Measurements from ENCODE around the gene RAB11B. TPM values are rescaled to one million over a fixed set of nuclear protein-coding genes. Genes with fewer than 3 reads are reported as not detected.

The RAB11B gene
- total and polyA plus RNA-seq, 10 of the 15 experiments (the other 5 are each of a cell fraction or from before 2014, with no cell fraction given): 0.92 to 82.5 (median 17.9) TPM

DNA sequence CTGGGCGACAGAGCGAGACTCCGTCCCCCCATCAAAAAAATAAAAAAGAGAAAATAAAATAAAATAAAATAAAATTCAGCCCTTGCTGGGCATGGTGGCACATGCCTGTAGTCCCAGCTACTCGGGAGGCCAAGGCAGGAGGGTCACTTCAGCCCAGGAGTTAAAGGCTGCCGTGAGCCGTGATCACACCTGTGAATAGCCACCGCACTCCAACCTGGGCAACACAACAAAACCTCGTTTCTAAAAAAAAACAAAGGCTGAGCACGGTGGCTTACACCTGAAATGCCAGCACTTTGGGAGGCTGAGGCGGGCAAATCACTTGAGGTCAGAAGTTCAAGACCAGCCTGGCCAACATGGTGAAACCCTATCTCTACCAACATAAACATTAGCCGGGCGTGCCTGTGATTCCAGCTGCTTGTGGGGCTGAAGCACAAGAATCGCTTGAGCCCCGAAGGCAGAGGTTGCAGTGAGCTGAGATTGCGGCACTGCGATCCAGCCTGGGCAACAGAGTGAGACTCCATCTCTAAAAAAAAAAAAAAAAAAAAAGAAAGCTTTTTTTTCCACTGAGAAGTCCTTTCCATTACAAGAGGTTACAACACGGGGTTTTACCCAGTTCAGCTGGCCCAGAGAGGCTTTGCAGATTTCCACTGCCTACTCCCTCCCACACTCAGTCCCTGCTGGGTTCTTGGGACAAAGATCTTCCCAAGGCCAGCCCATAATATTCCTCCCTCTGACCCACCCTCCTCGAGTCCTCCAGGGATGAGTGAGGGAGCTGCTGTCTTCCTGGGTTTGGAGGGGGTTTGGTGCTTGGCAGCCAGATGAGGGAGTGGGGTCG lies 19.8 kb upstream of the RAB11B start (continued):
- TF ChIP-seq NKRF (conservative IDR thresholded peaks at IDR 0.05): no peak
- TF ChIP-seq, protein P1, sequence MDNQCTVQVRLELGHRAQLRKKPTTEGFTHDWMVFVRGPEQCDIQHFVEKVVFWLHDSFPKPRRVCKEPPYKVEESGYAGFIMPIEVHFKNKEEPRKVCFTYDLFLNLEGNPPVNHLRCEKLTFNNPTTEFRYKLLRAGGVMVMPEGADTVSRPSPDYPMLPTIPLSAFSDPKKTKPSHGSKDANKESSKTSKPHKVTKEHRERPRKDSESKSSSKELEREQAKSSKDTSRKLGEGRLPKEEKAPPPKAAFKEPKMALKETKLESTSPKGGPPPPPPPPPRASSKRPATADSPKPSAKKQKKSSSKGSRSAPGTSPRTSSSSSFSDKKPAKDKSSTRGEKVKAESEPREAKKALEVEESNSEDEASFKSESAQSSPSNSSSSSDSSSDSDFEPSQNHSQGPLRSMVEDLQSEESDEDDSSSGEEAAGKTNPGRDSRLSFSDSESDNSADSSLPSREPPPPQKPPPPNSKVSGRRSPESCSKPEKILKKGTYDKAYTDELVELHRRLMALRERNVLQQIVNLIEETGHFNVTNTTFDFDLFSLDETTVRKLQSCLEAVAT (IDR thresholded peaks at IDR 0.05): no peak
- no peak for TF ChIP-seq E2F4 (IDR thresholded peaks at IDR 0.05; ENCODE audit: low read depth, low read length)
- TF ChIP-seq SUZ12 (IDR thresholded peaks at IDR 0.05; ENCODE audit: unreplicated experiment): no peak
